ENCODE results near the gene KIRREL3. TPM values are rescaled to one million over a fixed set of nuclear protein-coding genes. Genes with fewer than 3 reads are reported as not detected.

KIRREL3 gene
- total RNA-seq, 1 donor: 0.45 TPM

- no peak for TF ChIP-seq CTCF (IDR thresholded peaks at IDR 0.05; ENCODE audit: insufficient read depth, low read length)
- no peak overlapping the region for H3K4me3 ChIP-seq (ENCODE audit: low read depth, low read length)
- no peak for DNase-seq (ENCODE audit: low read depth)
Measured at GRCh38 chr11:126978911-126979310, 21.7 kb downstream of the KIRREL3 start.

GRCh38 chr11:126978165-126978564 is 22.4 kb downstream of the KIRREL3 start:
- no peak for TF ChIP-seq CTCF (IDR thresholded peaks at IDR 0.05; ENCODE audit: insufficient read depth, low read length)
- H3K4me3 ChIP-seq (ENCODE audit: low read depth, low read length): no peak overlapping the region
- no peak for DNase-seq (ENCODE audit: low read depth)

- no peak overlapping the region for H3K4me3 ChIP-seq (ENCODE audit: low read depth, low read length)
- no peak for TF ChIP-seq CTCF (IDR thresholded peaks at IDR 0.05; ENCODE audit: insufficient read depth, low read length)
- no peak for DNase-seq (ENCODE audit: low read depth)
Measured at GRCh38 chr11:126973051-126973450, 27.5 kb downstream of the KIRREL3 start.

GRCh38 chr11:126971305-126971704 is 29.3 kb downstream of the KIRREL3 start:
- no peak overlapping the region for H3K4me3 ChIP-seq (ENCODE audit: low read depth, low read length)
- no peak for DNase-seq (ENCODE audit: low read depth)
- TF ChIP-seq CTCF (IDR thresholded peaks at IDR 0.05; ENCODE audit: insufficient read depth, low read length): no peak

GRCh38 chr11:126969865-126970479 is 30.6 kb downstream of the KIRREL3 start:
- no peak overlapping the region for H3K4me3 ChIP-seq (ENCODE audit: low read depth, low read length)
- peak; percentile 53 for DNase-seq (ENCODE audit: low read depth)
- TF ChIP-seq CTCF (IDR thresholded peaks at IDR 0.05; ENCODE audit: insufficient read depth, low read length): peak; percentile 70

- DNase-seq (ENCODE audit: low read depth): no peak
- no peak overlapping the region for H3K4me3 ChIP-seq (ENCODE audit: low read depth, low read length)
- TF ChIP-seq CTCF (IDR thresholded peaks at IDR 0.05; ENCODE audit: insufficient read depth, low read length): no peak
Measured at GRCh38 chr11:126968915-126969314, 31.7 kb downstream of the KIRREL3 start.

- TF ChIP-seq CTCF (IDR thresholded peaks at IDR 0.05; ENCODE audit: insufficient read depth, low read length): no peak
Measured at GRCh38 chr11:126965331-126965730, 35.2 kb downstream of the KIRREL3 start.

More at GRCh38 chr11:126965331-126965730, 35.2 kb downstream of the KIRREL3 start:
- no peak overlapping the region for H3K4me3 ChIP-seq (ENCODE audit: low read depth, low read length)
- no peak for DNase-seq (ENCODE audit: low read depth)
